ENCODE measurements around the gene LY9.
"Not testable (repeated sequence)": the region's sequence is repeated elsewhere in the genome, so short reads cannot be mapped to it uniquely, and the experiment has no call there.

The LY9 gene

GRCh38 chr1:160867651-160868050, 71.7 kb downstream of the LY9 start:
- DNase-seq = not testable (repeated sequence)

GRCh38 chr1:160868141-160868540, 72.2 kb downstream of the LY9 start:
- DNase-seq = no peak

- no peak for DNase-seq
Measured at GRCh38 chr1:160874935-160875334, 79.0 kb downstream of the LY9 start.

- DNase-seq = not testable (repeated sequence)
Measured at GRCh38 chr1:160875591-160875990, 79.6 kb downstream of the LY9 start.

DNA sequence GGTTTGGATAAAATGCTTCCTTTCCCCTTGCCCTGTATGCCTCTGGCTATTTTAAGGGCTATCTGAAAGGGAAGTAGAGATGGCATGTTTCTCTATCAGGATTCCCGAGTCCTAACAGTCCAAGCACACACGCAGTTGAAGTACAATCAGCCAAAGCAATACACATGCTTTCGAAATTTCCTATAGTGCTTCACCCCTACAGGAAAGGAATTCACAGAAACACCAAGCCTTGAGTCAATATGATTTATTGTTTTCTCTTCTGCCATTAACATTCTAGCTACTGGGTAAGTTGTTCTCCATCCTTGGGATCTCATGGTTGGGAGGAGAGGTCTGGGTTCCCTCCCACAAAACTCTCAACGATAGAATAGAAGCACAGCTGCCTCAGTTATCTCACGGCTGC, 80.3 kb downstream of the LY9 start:
- DNase-seq = no peak

- DNase-seq = no peak
Measured at GRCh38 chr1:160877221-160877620, 81.2 kb downstream of the LY9 start.
